Measurements from ENCODE around the gene PCDH1. TPM values are rescaled to one million over a fixed set of nuclear protein-coding genes. Genes with fewer than 3 reads are reported as not detected.

The PCDH1 gene
- total and polyA plus RNA-seq, 2 donors (not counting 3 experiments of a cell fraction or from before 2014, with no cell fraction given) = 113 to 136 TPM

DNA sequence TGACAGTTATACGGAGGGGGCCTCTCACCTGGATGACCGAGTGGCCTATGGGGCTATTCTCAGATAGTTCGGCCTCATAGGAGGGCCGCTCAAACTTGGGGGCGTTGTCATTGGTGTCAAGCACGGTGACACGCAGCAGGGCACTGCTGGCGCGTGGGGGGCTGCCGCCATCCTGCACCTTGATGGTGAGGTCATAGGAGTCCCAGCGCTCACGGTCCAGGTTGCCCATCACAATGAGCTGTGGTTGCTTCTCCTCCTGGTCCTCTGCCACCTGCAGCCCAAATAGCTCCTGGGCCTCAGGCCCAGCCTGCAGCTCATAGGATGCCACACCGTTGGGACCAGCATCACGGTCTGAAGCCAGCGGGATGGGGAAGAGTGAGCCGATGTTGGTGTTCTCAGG, 9.7 kb downstream of the PCDH1 start:
- no peak overlapping the region for H3K27ac ChIP-seq (ENCODE audit: insufficient read depth, low read depth, low read length)
- H3K4me2 ChIP-seq (ENCODE audit: insufficient read depth, low read length) = no peak overlapping the region
- dilution Hi-C loops (cut with MboI; ENCODE audit: extremely low pct_ligation_motif_present, low sequenced_read_pairs) (no loop called here), intact Hi-C loops (cut with micrococcal nuclease) (no loop called here)
- H3K9me3 ChIP-seq (replicated peaks; ENCODE audit: control insufficient read depth, insufficient read depth, low read length) = no peaks in the 10 kb centered on the region
- POLR2A ChIA-PET = no interaction called here
- H3K27me3 ChIP-seq (ENCODE audit: control insufficient read depth in 2 of 2, insufficient read depth in 2 of 2, low read length in 2 of 2) = no peaks in the 10 kb centered on the region
- H3K36me3 ChIP-seq (ENCODE audit: control insufficient read depth in 2 of 2, extremely low read depth in 1 of 2, insufficient read depth in 2 of 2, low read length in 2 of 2) = peaks cover 34 to 49% of the 10 kb centered on the region in 2 experiments
- no peak for TF ChIP-seq MYC (IDR thresholded peaks at IDR 0.05; ENCODE audit: low read depth, low read length)
- no peak for TF ChIP-seq FOS (IDR thresholded peaks at IDR 0.05; ENCODE audit: borderline replicate concordance, insufficient read depth, low read length)
- no peak for TF ChIP-seq POLR2A (IDR thresholded peaks at IDR 0.05; ENCODE audit: low read depth, low read length)
- TF ChIP-seq POLR2AphosphoS5 (IDR thresholded peaks at IDR 0.05; ENCODE audit: insufficient read depth, low read depth, low read length) = no peak
- TF ChIP-seq GATA2 (IDR thresholded peaks at IDR 0.05; ENCODE audit: insufficient read depth, insufficient read length, low read depth, low read length) = no peak
- TF ChIP-seq EZH2 (IDR thresholded peaks at IDR 0.05; ENCODE audit: borderline replicate concordance, low read depth, low read length, severe bottlenecking) = no peak
- TF ChIP-seq, protein P1, sequence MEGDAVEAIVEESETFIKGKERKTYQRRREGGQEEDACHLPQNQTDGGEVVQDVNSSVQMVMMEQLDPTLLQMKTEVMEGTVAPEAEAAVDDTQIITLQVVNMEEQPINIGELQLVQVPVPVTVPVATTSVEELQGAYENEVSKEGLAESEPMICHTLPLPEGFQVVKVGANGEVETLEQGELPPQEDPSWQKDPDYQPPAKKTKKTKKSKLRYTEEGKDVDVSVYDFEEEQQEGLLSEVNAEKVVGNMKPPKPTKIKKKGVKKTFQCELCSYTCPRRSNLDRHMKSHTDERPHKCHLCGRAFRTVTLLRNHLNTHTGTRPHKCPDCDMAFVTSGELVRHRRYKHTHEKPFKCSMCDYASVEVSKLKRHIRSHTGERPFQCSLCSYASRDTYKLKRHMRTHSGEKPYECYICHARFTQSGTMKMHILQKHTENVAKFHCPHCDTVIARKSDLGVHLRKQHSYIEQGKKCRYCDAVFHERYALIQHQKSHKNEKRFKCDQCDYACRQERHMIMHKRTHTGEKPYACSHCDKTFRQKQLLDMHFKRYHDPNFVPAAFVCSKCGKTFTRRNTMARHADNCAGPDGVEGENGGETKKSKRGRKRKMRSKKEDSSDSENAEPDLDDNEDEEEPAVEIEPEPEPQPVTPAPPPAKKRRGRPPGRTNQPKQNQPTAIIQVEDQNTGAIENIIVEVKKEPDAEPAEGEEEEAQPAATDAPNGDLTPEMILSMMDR (IDR thresholded peaks at IDR 0.05; ENCODE audit: extremely low read depth in 1 of 2, insufficient read depth in 1 of 2, low read depth in 1 of 2, low read length in 2 of 2) = no peak
- TF ChIP-seq JUN (IDR thresholded peaks at IDR 0.05; ENCODE audit: borderline replicate concordance, insufficient read depth, insufficient read length, low read depth) = no peak
- no peak overlapping the region for H3K4me3 ChIP-seq (replicated peaks in 1 of 3; ENCODE audit: insufficient read depth in 1 of 3, low read depth in 1 of 3, low read length in 3 of 3)
- FAIRE-seq (no peak), DNase-seq (ENCODE audit: low read depth, low spot score) (no peak)
- no peak overlapping the region for H3K9ac ChIP-seq (replicated peaks; ENCODE audit: extremely low read depth, insufficient read depth, low read length)
- no peaks in the 10 kb centered on the region for H4K20me1 ChIP-seq (replicated peaks; ENCODE audit: control insufficient read depth, extremely low read depth, insufficient read depth, low read length)
- CTCF ChIA-PET = interaction anchor here (2.7 kb wide), 1 partner anchor 10 kb away, joined by 13 read pairs; the partner anchor contains the start of gene PCDH1
- H3K9me1 ChIP-seq (replicated peaks; ENCODE audit: control insufficient read depth, extremely low read depth, insufficient read depth, low read length) = no peaks in the 10 kb centered on the region
- peaks cover 69% of the 10 kb centered on the region for H3K79me2 ChIP-seq (ENCODE audit: control insufficient read depth, insufficient read depth, low read length)
- BruUV-seq (replicated peaks) = no TSS peak
- H3K4me1 ChIP-seq (ENCODE audit: control insufficient read depth, extremely low read depth, insufficient read depth, low read length) = peaks cover 19% of the 10 kb centered on the region
- no peak overlapping the region for H2AFZ ChIP-seq (ENCODE audit: low read depth, low read length)
